ENCODE results near the gene LRRC56.
A peak's percentile ranks its signal among the peaks of the same experiment; 100 is the strongest.
"Not testable (repeated sequence)": the region's sequence is repeated elsewhere in the genome, so short reads cannot be mapped to it uniquely, and the experiment has no call there.

LRRC56 gene

GRCh38 chr11:501001-501682 lies 36.2 kb upstream of the LRRC56 start:
- no peak for DNase-seq (ENCODE audit: low spot score)

GRCh38 chr11:501683-502287 lies 35.5 kb upstream of the LRRC56 start:
- no peak for DNase-seq (ENCODE audit: low spot score)

- DNase-seq (ENCODE audit: low spot score), result no peak
These were observed 34.8 kb upstream of the LRRC56 start for GRCh38 chr11:502288-503178.

GRCh38 chr11:503179-503981 lies 33.9 kb upstream of the LRRC56 start:
- no peak for DNase-seq (ENCODE audit: low spot score)

DNA sequence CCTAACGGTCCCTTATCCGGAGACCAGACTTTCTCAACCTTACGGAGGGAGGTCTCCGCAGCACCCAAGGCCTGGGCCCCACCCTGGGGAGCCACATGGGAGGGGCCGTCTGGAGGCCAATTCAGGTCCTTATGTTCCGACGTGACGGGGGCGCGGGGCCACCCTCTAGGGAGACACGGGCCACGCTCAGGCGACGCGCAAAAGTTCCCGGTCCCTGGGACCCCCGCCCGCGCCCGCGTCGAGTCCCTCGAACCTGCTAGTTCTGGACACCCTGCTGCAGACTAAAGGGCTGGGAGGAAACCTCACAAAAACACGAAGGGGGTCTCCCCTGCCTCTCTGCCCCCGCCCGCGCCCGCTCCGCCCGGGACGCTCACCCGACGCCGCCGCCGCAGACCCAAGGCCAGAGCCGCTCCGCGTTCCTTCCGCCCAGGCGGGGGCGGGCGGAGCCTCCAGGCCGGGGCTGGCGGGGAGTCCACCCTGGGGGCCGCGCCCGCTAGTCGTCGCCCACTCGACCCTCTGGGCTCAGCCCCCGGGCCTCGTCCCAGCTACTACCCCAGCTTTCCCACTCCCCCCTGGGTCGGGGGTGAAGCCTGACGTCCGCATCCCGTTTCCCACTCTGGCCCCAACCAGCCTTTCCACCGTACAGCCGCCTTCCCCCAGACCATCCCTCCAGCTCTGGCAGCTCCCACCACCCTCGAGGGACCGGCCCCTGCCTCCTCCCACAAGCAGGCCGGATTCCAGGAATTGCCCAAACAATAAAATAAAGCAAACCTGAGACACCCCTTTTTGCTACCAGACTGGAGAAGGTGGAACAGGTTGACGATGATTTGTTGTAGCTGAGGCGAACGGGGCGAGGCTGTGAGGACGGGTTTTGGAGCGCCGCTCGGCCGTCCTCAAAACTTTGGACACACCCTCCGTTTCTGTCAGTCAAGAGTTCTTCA lies 33.0 kb upstream of the LRRC56 start:
- no peak for DNase-seq (ENCODE audit: low spot score)

GRCh38 chr11:504994-505344 lies 32.4 kb upstream of the LRRC56 start:
- DNase-seq (ENCODE audit: low spot score), result no peak

DNA sequence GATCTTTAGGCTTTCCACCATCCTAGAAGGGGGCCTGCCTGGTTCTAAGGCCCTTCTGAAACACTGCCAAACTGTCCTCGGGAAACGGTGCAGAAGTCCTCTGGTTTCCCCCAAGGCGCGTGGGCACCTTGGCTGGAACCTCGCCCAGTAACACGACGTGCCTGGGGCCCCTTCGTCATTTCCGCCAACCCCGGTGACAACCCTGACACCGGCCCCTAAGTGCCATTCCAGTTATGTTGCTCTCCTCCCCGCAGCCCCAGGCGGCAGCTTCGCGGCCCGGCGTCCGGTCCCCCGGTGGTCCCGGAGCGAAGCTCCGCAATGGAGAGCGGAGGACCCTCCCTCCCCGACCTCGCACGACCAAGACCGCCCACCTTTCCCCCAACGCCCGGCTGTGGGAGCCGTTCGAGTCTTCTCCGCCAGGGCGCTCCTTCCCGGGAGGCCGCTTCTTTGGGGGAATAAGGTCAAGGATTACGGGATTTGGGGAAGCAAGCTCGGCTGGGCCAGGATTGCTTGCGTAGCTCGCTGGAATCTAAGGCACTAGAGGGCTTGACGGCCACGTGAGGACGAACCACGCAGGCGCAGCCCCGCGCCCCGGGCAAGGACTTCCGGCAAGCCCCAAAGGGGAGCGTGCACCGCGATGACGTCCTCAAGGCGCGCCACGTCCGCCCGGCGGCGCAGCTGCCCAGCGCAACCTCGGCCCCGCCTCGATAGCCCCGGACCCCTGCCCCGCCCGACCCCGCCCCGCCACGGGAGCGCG lies 30.9 kb upstream of the LRRC56 start:
- DNase-seq (ENCODE audit: low spot score), result peak; percentile 97

DNA sequence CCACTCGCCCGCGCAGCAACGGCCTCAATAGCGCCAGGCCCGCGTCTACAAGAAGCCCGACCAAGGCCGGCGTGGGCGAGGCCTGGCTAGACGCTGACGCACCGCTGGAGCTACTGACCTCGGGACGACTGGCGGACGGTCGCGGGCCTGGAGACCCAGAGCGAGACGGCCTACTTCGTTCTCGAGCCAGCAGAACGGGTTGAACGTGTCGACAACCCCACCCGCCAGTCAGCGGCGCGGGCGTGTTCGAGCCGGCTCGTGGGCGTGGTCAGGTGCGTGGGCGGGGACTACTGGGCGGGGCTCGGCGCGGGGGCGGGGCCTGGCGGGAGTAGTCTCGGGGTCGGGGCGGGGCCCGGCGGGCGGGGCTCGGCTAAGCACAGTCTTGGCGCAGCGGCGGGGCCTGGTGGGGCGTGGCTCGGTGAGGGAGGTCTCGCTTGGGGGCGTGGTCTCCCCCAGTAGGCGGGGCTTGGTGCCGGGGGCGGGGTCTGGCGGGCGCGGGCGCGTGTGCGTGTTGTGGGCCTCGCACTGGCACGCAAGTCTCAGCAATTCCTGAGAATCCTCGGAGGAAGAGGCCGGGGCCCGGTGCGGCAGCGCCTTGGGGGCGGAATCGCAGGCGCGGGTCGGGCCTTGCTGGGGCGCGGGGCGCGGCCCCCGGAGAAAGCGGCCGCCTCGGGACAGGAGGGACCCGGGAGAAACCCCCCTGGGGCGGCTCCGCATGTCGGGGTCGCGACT lies 30.2 kb upstream of the LRRC56 start, which contains the start of gene RNH1:
Gene RNH1, minus strand, starts transcription at position 248 of the 732 bp plus-strand sequence. CDS start 5,080 bp downstream, outside the sequence.
- DNase-seq (ENCODE audit: low spot score), result peak; percentile 91

DNA sequence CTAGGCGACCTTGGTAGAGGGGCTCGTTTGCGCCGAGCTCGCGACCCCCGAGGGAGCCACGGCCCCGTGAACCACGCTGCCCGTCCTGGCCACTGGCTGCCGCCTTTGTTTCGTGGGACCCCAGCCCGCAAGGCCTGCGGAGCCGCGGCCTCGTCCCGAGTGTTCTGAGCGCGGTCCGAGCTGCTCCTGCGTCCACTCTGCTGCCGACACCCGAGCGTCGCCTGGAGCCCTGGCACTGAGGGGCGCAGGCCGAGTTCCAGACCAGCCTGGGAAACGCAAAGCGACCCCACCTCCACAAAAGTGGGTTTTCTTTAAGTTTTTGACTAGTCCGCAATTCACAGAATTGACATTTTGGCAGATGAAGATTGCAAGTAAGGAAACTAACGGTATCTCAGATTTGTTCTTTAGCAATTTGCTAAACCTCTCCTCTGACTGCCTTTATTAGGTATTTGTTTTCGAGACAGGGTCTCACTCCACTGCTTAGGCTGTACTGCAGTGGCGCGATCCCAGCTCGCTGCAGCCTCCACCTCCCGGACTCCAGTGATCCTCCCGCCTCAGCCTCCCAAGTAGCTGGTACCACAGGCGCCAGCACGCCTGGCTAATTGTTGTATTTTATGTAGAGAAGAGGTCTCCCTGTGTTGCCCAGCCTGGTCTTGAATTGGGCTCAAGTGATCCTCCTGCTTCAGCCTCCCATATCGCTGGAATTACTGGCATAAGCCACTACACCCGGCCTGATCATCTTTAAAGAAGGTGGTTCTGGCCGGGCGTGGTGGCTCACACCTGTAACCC lies 29.4 kb upstream of the LRRC56 start:
- DNase-seq (ENCODE audit: low spot score), result no peak

GRCh38 chr11:508956-509355 lies 28.4 kb upstream of the LRRC56 start:
- no peak for DNase-seq (ENCODE audit: low spot score)

DNA sequence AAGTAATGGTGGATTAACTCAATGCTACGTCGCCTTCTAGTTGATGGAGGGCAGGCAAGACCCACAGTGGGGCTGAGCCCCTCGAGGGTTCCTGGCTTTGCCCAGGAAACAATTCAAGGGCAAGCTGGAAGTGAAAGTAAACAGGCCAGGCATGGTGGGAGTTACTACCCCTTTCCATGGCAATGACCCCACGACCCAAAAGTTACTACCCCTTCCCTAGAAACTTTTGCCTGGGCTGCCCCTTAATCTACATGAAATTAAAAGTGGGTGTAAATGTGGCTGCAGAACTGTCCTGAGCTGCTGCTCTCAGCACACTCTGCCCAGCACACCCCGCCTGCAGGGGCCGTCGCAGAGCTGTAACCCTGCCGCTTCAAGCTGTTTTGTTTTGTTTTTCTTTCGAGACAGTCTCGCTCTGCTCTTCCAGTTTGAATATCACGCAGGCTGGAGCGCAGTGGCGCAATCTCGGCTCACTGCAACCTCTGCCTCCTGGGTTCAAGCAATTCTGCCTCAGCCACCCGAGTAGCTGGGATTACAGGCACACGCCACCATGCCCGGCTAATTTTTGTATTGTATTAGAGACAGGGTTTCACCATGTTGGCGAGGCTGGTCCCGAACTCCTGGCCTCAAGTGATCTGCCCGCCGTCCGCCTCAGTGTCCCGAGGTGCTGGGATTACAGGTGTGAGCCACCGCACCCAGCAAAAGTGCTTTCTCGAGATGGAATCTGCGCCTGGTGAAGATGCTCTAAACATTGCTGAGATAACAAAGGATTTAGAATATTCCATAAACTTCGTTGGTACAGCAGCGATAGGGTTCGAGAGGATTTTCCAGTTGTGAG lies 24.3 kb upstream of the LRRC56 start:
- DNase-seq (ENCODE audit: low spot score), result no peak

GRCh38 chr11:514606-515005 lies 22.7 kb upstream of the LRRC56 start:
- DNase-seq (ENCODE audit: low spot score), result no peak

DNA sequence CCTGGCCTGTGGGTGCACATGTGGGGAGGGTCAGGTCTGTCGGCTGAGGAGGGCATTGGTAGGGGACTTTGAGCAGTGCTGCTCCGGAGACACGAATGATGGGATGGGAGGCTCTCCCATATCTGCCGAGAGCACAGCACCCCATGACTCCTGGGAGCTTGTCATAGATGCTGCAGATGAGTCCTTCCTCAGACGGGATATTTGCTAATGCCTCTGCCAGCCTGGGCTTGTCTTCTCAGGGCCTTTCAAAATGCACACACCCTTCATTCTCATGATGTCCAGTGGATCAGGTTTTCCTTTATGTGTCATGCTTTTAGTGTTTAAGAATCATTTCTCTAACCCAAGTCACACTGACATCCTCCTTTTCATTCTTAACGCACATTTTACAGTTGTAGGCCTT lies 22.2 kb upstream of the LRRC56 start:
- DNase-seq (ENCODE audit: low spot score), result no peak

- no peak for DNase-seq (ENCODE audit: low spot score)
These were observed 20.9 kb upstream of the LRRC56 start for GRCh38 chr11:516400-516799.

DNA sequence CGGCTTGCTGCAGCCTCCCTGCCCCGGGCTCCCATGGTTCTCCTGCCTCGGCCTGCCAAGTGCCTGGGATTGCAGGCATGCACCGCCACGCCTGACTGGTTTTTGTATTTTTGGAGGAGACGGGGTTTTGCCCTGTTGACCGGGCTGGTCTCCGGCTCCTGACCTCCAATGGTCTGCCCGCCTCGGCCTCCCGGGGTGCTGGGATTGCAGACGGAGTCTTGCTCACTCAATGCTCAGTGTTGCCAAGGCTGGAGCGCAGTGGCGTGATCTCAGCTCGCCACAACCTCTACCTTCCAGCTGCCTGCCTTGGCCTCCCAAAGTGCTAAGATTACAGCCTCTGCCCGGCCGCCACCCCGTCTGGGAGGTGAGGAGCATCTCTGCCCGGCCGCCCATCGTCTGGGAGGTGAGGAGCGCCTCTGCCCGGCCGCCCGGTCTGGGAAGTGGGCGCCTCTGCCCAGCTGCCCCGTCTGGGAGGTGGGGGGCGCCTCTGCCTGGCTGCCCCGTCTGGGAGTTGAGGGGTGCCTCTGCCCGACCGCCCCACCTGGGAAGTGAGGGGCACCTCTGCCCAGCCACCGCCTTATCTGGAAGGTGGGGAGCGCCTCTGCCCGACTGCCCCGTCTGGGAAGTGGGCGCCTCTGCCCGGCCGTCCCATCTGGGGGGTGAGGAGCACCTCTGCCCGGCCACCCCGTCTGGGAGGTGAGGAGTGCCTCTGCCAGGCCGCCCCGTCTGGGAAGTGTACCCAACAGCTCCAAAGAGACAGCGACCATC lies 20.2 kb upstream of the LRRC56 start:
- DNase-seq (ENCODE audit: low spot score), result not testable (repeated sequence)

- DNase-seq (ENCODE audit: low spot score), result peak; percentile 98
These were observed 18.7 kb upstream of the LRRC56 start for GRCh38 chr11:518463-519202.

All from RKO (cell line).